Measurements from ENCODE around the gene PDRG1.

PDRG1 gene

GRCh38 chr20:31989030-31989645 lies 37.3 kb upstream of the PDRG1 start:
- peaks cover 4% of the 10 kb centered on the region; the same call in 1 of the 2 replicates for H4K20me1 ChIP-seq (ENCODE audit: insufficient read depth, low read length)
- ATAC-seq (ENCODE audit: insufficient read depth, low read depth) (no peak), DNase-seq (no peak)
- no peak overlapping the region for H3K4me3 ChIP-seq (ENCODE audit: low read depth in 1 of 2, low read length in 2 of 2)
- no peak overlapping the region for H3K27ac ChIP-seq (ENCODE audit: low read length)
- no peak overlapping the region for H2AFZ ChIP-seq (ENCODE audit: low read depth, low read length)
- no peaks in the 10 kb centered on the region for H3K9me3 ChIP-seq (ENCODE audit: insufficient read depth, low read length, severe bottlenecking)
- no peak overlapping the region for H3K9ac ChIP-seq (ENCODE audit: low read depth, low read length)
- H3K36me3 ChIP-seq (ENCODE audit: insufficient read depth, low read length), result no peaks in the 10 kb centered on the region
- peaks cover 18% of the 10 kb centered on the region for H3K27me3 ChIP-seq (ENCODE audit: insufficient read depth, low read length, poor library complexity)
- no peak overlapping the region for H3K4me2 ChIP-seq (ENCODE audit: insufficient read depth, low read length)
- TF ChIP-seq CTCF (IDR thresholded peaks at IDR 0.05; ENCODE audit: borderline replicate concordance, extremely low read depth, low read length, poor library complexity, severe bottlenecking) (no peak), EZH2 (IDR thresholded peaks at IDR 0.05; ENCODE audit: borderline replicate concordance, low read depth, low read length, severe bottlenecking) (no peak)
- H3K79me2 ChIP-seq (ENCODE audit: insufficient read depth, low read length), result no peaks in the 10 kb centered on the region
- H3K4me1 ChIP-seq (ENCODE audit: insufficient read depth, low read length), result no peaks in the 10 kb centered on the region

- Histone ChIP-seq H3K79me2 (ENCODE audit: insufficient read depth, low read length) (no peaks in the 10 kb centered on the region), H3K4me1 (ENCODE audit: insufficient read depth, low read length) (no peaks in the 10 kb centered on the region), H3K4me3 (ENCODE audit: low read depth in 1 of 2, low read length in 2 of 2) (no peak overlapping the region), H3K4me2 (ENCODE audit: insufficient read depth, low read length) (no peak overlapping the region), H3K9ac (ENCODE audit: low read depth, low read length) (no peak overlapping the region), H3K27ac (ENCODE audit: low read length) (no peak overlapping the region), H2AFZ (ENCODE audit: low read depth, low read length) (no peak overlapping the region), H4K20me1 (ENCODE audit: insufficient read depth, low read length) (no peaks in the 10 kb centered on the region; the same call in 1 of the 2 replicates), H3K9me3 (ENCODE audit: insufficient read depth, low read length, severe bottlenecking) (no peaks in the 10 kb centered on the region), H3K27me3 (ENCODE audit: insufficient read depth, low read length, poor library complexity) (peaks cover 13% of the 10 kb centered on the region), H3K36me3 (ENCODE audit: insufficient read depth, low read length) (no peaks in the 10 kb centered on the region)
- DNase-seq (no peak), ATAC-seq (ENCODE audit: insufficient read depth, low read depth) (no peak)
- no peak for TF ChIP-seq CTCF (IDR thresholded peaks at IDR 0.05; ENCODE audit: borderline replicate concordance, extremely low read depth, low read length, poor library complexity, severe bottlenecking)
- no peak for TF ChIP-seq EZH2 (IDR thresholded peaks at IDR 0.05; ENCODE audit: borderline replicate concordance, low read depth, low read length, severe bottlenecking)
Measured at GRCh38 chr20:31988430-31989015, 36.7 kb upstream of the PDRG1 start.

GRCh38 chr20:31987744-31988143 lies 35.9 kb upstream of the PDRG1 start:
- H2AFZ ChIP-seq (ENCODE audit: low read depth, low read length), result no peak overlapping the region
- no peak overlapping the region for H3K27ac ChIP-seq (ENCODE audit: low read length)
- no peaks in the 10 kb centered on the region; the same call in 1 of the 2 replicates for H4K20me1 ChIP-seq (ENCODE audit: insufficient read depth, low read length)
- ATAC-seq (ENCODE audit: insufficient read depth, low read depth) (no peak), DNase-seq (no peak)
- H3K36me3 ChIP-seq (ENCODE audit: insufficient read depth, low read length), result no peaks in the 10 kb centered on the region
- H3K27me3 ChIP-seq (ENCODE audit: insufficient read depth, low read length, poor library complexity), result peaks cover 5% of the 10 kb centered on the region
- no peaks in the 10 kb centered on the region for H3K4me1 ChIP-seq (ENCODE audit: insufficient read depth, low read length)
- no peak overlapping the region for H3K4me2 ChIP-seq (ENCODE audit: insufficient read depth, low read length)
- no peaks in the 10 kb centered on the region for H3K79me2 ChIP-seq (ENCODE audit: insufficient read depth, low read length)
- no peaks in the 10 kb centered on the region for H3K9me3 ChIP-seq (ENCODE audit: insufficient read depth, low read length, severe bottlenecking)
- no peak for TF ChIP-seq CTCF (IDR thresholded peaks at IDR 0.05; ENCODE audit: borderline replicate concordance, extremely low read depth, low read length, poor library complexity, severe bottlenecking)
- no peak for TF ChIP-seq EZH2 (IDR thresholded peaks at IDR 0.05; ENCODE audit: borderline replicate concordance, low read depth, low read length, severe bottlenecking)
- no peak overlapping the region for H3K4me3 ChIP-seq (ENCODE audit: low read depth in 1 of 2, low read length in 2 of 2)
- no peak overlapping the region for H3K9ac ChIP-seq (ENCODE audit: low read depth, low read length)
